Spleen (tissue), 7 donors: ENCODE results near the gene PDLIM3.

Source experiments
- POLR2A ChIP-seq, 3 donors: fragments of 450-650 bp; IDR thresholded peaks; one replicate each; pipeline ENCODE4 v1.5.1; 2017; ENCODE audit warnings: antibody characterized with exemption in 3 of 3, mild to moderate bottlenecking in 1 of 3
- TF ChIP-seq, protein P1 (sequence below), 11 experiments: fragments of 200-600 bp in 7 of 11; fragments of 450-650 bp in 4 of 11; sonication (generic) in 4 of 11; IDR thresholded peaks in 8 of 11; conservative IDR thresholded peaks in 3 of 11; 1 replicate in 7 of 11; 2 replicates in 4 of 11; pipeline versions ENCODE4 v1.4.0 to v1.8.0; 2016 to 2021; ENCODE audit warnings: antibody characterized with exemption in 11 of 11, inconsistent platforms in 4 of 11, mild to moderate bottlenecking in 1 of 11
- donor health status: DM: no; HTN: no; CAD: no; lungs with moderate emphysema.
- donor health status: DM: no; HTN: no; CAD: no.
- donor health status: DM: no; HTN: no; CAD: no.

- TF ChIP-seq, protein P1, sequence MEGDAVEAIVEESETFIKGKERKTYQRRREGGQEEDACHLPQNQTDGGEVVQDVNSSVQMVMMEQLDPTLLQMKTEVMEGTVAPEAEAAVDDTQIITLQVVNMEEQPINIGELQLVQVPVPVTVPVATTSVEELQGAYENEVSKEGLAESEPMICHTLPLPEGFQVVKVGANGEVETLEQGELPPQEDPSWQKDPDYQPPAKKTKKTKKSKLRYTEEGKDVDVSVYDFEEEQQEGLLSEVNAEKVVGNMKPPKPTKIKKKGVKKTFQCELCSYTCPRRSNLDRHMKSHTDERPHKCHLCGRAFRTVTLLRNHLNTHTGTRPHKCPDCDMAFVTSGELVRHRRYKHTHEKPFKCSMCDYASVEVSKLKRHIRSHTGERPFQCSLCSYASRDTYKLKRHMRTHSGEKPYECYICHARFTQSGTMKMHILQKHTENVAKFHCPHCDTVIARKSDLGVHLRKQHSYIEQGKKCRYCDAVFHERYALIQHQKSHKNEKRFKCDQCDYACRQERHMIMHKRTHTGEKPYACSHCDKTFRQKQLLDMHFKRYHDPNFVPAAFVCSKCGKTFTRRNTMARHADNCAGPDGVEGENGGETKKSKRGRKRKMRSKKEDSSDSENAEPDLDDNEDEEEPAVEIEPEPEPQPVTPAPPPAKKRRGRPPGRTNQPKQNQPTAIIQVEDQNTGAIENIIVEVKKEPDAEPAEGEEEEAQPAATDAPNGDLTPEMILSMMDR (IDR thresholded peaks at IDR 0.05 in 8 of 11, conservative IDR thresholded peaks at IDR 0.05 in 3 of 11) = no peak
- no peak for TF ChIP-seq POLR2A (IDR thresholded peaks at IDR 0.05)
These were observed 55.8 kb downstream of the PDLIM3 start for GRCh38 chr4:185479507-185479971.
